K562 (cell line): Measurements from ENCODE around the gene IQUB. TPM values are rescaled to one million over a fixed set of nuclear protein-coding genes. Genes with fewer than 3 reads are reported as not detected.

Source experiments
- CREBBP ChIP-seq: IDR thresholded peaks from one replicate; pipeline ENCODE4 v1.6.1; 2012; ENCODE audit warnings: low read depth, mild to moderate bottlenecking, control low read depth, inconsistent platforms, low read length
- CREM ChIP-seq: IDR thresholded peaks from 2 replicates; pipeline ENCODE4 v1.6.1; 2014; ENCODE audit warnings: antibody characterized with exemption, low read depth
- EZH2 ChIP-seq: IDR thresholded peaks from 2 replicates; pipeline ENCODE4 v1.6.1; 2012; ENCODE audit warnings: low read depth, mild to moderate bottlenecking, inconsistent platforms, low read length, borderline replicate concordance
- GTF2E2 ChIP-seq: fragments of 200-800 bp; sonication (Bioruptor generic); IDR thresholded peaks from 2 replicates; pipeline ENCODE4 v1.6.1; 2016; ENCODE audit warnings: missing genetic modification characterization, missing compliant biosample characterization
- HIVEP1 ChIP-seq: fragments of 250-450 bp; sonication (Bioruptor Pico); IDR thresholded peaks from 2 replicates; pipeline ENCODE4 v1.4.0; 2020; ENCODE audit warnings: mild to moderate bottlenecking
- MECOM ChIP-seq: fragments of 250-450 bp; sonication (Bioruptor Pico); IDR thresholded peaks from 2 replicates; pipeline ENCODE4 v1.8.0; 2022; ENCODE audit warnings: inconsistent platforms
- NCOA6 ChIP-seq: fragments of 450-650 bp; IDR thresholded peaks from 2 replicates; pipeline ENCODE4 v1.6.1; 2017; ENCODE audit warnings: mild to moderate bottlenecking
- NCOR1 ChIP-seq: fragments of 450-650 bp; IDR thresholded peaks from 2 replicates; pipeline ENCODE4 v1.6.1; 2016; ENCODE audit warnings: mild to moderate bottlenecking, moderate library complexity
- U2AF2 ChIP-seq: fragments of 200-400 bp; formaldehyde crosslinking; optimal IDR thresholded peaks from 2 replicates; pipeline ENCODE3; 2017; ENCODE audit warnings: low read depth, mild to moderate bottlenecking, low read length
- XRCC5 ChIP-seq: fragments of 200-400 bp; formaldehyde crosslinking; IDR thresholded peaks from 2 replicates; pipeline ENCODE4 v1.6.1; 2017; ENCODE audit warnings: low read depth, mild to moderate bottlenecking, low read length
- YY1 ChIP-seq, 3 experiments: IDR thresholded peaks; 2 replicates each; pipeline ENCODE4 v1.6.1; 2011; ENCODE audit warnings: low read length in 2 of 3, mild to moderate bottlenecking in 2 of 3, moderate library complexity in 2 of 3, borderline replicate concordance in 1 of 3, control low read depth in 1 of 3, low read depth in 1 of 3; ENCODE audit not compliant: insufficient read depth in 3 of 3, insufficient replicate concordance in 2 of 3, control insufficient read depth in 1 of 3, insufficient read length in 1 of 3; ENCODE audit errors: extremely low read depth in 1 of 3
- ZNF134 ChIP-seq: fragments of 250-450 bp; sonication (Bioruptor Pico); conservative IDR thresholded peaks from 2 replicates; pipeline ENCODE4 v1.4.0; 2020
- ZNF23 ChIP-seq: fragments of 250-450 bp; sonication (Bioruptor Pico); IDR thresholded peaks from 2 replicates; pipeline ENCODE4 v1.4.0; 2020; ENCODE audit warnings: mild to moderate bottlenecking
- ZNF41 ChIP-seq: fragments of 250-450 bp; sonication (Bioruptor Pico); conservative IDR thresholded peaks from 2 replicates; pipeline ENCODE4 v1.4.0; 2020; ENCODE audit warnings: mild to moderate bottlenecking
- ZNF436 ChIP-seq: fragments of 250-450, 450-650 bp; sonication (Bioruptor Pico); formaldehyde crosslinking; IDR thresholded peaks from 2 replicates; pipeline ENCODE4 v1.7.0; 2020; ENCODE audit warnings: mild to moderate bottlenecking
- polyA plus RNA-seq, 8 experiments: library from polyadenylated mRNA; depleted of rRNA in 4 of 8; stranded (reverse) in 5 of 8; unstranded in 3 of 8; fragments of >200 nt; fragmentation: Nextera tagmentation in 2 of 8; fragmentation: Illumina TruSeq in 1 of 8; extraction: Ambion mirVana in 2 of 8; extraction: Trizol in 1 of 8; gene quantifications; 2 replicates each; pipeline versions ENCODE4 v1.2.1 to v1.2.3, GENCODE V29; 2011 to 2014; ENCODE audit warnings: inconsistent platforms in 1 of 8, missing spikeins in 1 of 8
- total RNA-seq, 7 experiments: library from RNA; depleted of rRNA in 6 of 7; stranded (reverse); fragments of >200 nt in 6 of 7; fragmentation: Illumina TruSeq in 2 of 7; extraction: Trizol in 2 of 7; gene quantifications; 2 replicates each; pipeline versions ENCODE4 v1.2.1 to v1.2.3, GENCODE V29; 2011 to 2021; ENCODE audit warnings: low replicate concordance in 1 of 7
- TF ChIP-seq, protein P1 (sequence below): fragments of 450-650 bp; formaldehyde crosslinking; IDR thresholded peaks from 2 replicates; pipeline ENCODE4 v1.4.0; 2020; ENCODE audit warnings: mild to moderate bottlenecking, moderate library complexity
- TF ChIP-seq, protein P2 (sequence below): sonication (generic); formaldehyde crosslinking; IDR thresholded peaks from 2 replicates; pipeline ENCODE4 v1.8.1; 2023; ENCODE audit warnings: mild to moderate bottlenecking, missing genetic modification reagents
- TF ChIP-seq, protein P3 (sequence below), 3 experiments: fragments of 200-800 bp in 1 of 3; fragments of 250-450 bp in 1 of 3; fragments of 450-650 bp in 1 of 3; sonication (Bioruptor Pico) in 1 of 3; sonication (Bioruptor generic) in 1 of 3; formaldehyde crosslinking in 1 of 3; IDR thresholded peaks; 2 replicates each; pipeline versions ENCODE4 v1.6.1 to v1.8.0; 2016 to 2022; ENCODE audit warnings: mild to moderate bottlenecking in 2 of 3, missing genetic modification characterization in 2 of 3, missing compliant biosample characterization in 1 of 3, moderate library complexity in 1 of 3
- TF ChIP-seq, protein P4 (sequence below): fragments of 250-450 bp; sonication (Bioruptor Pico); IDR thresholded peaks from 2 replicates; pipeline ENCODE4 v1.8.0; 2022; ENCODE audit warnings: moderate library complexity, mild to moderate bottlenecking, inconsistent platforms
- TF ChIP-seq, protein P5 (sequence below): fragments of 450-650 bp; formaldehyde crosslinking; IDR thresholded peaks from 2 replicates; pipeline ENCODE4 v1.4.0; 2022; ENCODE audit warnings: missing genetic modification characterization

IQUB gene
- total and polyA plus RNA-seq, 9 of the 15 experiments (the other 6 are each of a cell fraction or from before 2014, with no cell fraction given), result 0.62 to 2.6 (median 1.4) TPM

DNA sequence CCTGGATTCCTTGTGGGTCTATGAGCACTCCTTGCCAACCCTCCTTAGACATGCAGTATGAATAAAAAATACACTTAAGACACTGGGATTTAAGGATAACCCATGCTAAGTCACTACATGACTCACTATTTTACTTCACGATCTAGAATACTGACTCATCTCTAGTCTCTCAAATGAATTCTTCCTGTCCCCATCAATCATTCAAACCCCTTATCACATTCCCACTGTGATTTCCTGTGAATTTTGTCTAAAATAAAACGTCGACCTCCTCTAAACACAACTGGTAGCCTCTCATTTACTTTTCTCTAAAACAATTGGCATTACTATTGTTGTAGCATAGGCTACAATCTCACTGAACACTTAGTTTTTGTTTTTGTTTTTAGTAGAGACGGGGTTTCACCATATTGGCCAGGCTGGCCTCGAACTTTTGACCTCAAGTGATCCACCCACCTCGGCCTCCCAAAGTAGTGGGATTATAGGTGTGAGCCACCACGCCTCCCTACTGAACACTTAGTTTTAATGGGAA is 3.9 kb upstream of the IQUB start (continued):
- TF ChIP-seq YY1 (IDR thresholded peaks at IDR 0.05; ENCODE audit: borderline replicate concordance in 1 of 3, control insufficient read depth in 1 of 3, extremely low read depth in 1 of 3, insufficient read depth in 3 of 3, insufficient read length in 1 of 3, insufficient replicate concordance in 2 of 3, low read depth in 1 of 3, low read length in 2 of 3) (no peak), EZH2 (no peak), CREM (peak; percentile 27; the same call in 1 of the 2 replicates), CREBBP (no peak), MECOM (peak; percentile 93; the same call in 1 of the 2 replicates), ZNF23 (CRISPR knock-in tag) (no peak; the same call in 1 of the 2 replicates), ZNF134 (no peak), ZNF41 (no peak), HIVEP1 (CRISPR knock-in tag) (no peak), ZNF436 (CRISPR knock-in tag) (no peak), NCOA6 (no peak), NCOR1 (peak; percentile 77), GTF2E2 (tag) (peak; percentile 57; the same call in 1 of the 2 replicates), U2AF2 (no peak), XRCC5 (no peak)
- TF ChIP-seq, protein P1, sequence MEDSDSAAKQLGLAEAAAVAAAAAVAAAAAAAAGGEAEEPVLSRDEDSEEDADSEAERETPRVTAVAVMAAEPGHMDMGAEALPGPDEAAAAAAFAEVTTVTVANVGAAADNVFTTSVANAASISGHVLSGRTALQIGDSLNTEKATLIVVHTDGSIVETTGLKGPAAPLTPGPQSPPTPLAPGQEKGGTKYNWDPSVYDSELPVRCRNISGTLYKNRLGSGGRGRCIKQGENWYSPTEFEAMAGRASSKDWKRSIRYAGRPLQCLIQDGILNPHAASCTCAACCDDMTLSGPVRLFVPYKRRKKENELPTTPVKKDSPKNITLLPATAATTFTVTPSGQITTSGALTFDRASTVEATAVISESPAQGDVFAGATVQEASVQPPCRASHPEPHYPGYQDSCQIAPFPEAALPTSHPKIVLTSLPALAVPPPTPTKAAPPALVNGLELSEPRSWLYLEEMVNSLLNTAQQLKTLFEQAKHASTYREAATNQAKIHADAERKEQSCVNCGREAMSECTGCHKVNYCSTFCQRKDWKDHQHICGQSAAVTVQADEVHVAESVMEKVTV, result no peak
- TF ChIP-seq, protein P2, sequence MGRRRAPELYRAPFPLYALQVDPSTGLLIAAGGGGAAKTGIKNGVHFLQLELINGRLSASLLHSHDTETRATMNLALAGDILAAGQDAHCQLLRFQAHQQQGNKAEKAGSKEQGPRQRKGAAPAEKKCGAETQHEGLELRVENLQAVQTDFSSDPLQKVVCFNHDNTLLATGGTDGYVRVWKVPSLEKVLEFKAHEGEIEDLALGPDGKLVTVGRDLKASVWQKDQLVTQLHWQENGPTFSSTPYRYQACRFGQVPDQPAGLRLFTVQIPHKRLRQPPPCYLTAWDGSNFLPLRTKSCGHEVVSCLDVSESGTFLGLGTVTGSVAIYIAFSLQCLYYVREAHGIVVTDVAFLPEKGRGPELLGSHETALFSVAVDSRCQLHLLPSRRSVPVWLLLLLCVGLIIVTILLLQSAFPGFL (CRISPR knock-in tag), result no peak
- TF ChIP-seq, protein P3, sequence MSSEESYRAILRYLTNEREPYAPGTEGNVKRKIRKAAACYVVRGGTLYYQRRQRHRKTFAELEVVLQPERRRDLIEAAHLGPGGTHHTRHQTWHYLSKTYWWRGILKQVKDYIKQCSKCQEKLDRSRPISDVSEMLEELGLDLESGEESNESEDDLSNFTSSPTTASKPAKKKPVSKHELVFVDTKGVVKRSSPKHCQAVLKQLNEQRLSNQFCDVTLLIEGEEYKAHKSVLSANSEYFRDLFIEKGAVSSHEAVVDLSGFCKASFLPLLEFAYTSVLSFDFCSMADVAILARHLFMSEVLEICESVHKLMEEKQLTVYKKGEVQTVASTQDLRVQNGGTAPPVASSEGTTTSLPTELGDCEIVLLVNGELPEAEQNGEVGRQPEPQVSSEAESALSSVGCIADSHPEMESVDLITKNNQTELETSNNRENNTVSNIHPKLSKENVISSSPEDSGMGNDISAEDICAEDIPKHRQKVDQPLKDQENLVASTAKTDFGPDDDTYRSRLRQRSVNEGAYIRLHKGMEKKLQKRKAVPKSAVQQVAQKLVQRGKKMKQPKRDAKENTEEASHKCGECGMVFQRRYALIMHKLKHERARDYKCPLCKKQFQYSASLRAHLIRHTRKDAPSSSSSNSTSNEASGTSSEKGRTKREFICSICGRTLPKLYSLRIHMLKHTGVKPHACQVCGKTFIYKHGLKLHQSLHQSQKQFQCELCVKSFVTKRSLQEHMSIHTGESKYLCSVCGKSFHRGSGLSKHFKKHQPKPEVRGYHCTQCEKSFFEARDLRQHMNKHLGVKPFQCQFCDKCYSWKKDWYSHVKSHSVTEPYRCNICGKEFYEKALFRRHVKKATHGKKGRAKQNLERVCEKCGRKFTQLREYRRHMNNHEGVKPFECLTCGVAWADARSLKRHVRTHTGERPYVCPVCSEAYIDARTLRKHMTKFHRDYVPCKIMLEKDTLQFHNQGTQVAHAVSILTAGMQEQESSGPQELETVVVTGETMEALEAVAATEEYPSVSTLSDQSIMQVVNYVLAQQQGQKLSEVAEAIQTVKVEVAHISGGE (CRISPR knock-in tag; IDR thresholded peaks at IDR 0.05), result no peak
- TF ChIP-seq, protein P4, sequence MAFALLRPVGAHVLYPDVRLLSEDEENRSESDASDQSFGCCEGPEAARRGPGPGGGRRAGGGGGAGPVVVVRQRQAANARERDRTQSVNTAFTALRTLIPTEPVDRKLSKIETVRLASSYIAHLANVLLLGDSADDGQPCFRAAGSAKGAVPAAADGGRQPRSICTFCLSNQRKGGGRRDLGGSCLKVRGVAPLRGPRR (CRISPR knock-in tag), result no peak
- TF ChIP-seq, protein P5, sequence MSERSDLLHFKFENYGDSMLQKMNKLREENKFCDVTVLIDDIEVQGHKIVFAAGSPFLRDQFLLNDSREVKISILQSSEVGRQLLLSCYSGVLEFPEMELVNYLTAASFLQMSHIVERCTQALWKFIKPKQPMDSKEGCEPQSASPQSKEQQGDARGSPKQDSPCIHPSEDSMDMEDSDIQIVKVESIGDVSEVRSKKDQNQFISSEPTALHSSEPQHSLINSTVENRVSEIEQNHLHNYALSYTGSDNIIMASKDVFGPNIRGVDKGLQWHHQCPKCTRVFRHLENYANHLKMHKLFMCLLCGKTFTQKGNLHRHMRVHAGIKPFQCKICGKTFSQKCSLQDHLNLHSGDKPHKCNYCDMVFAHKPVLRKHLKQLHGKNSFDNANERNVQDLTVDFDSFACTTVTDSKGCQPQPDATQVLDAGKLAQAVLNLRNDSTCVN (CRISPR knock-in tag), result no peak
